DLD1 (cell line): ENCODE results near the gene WNT6.

Source experiments
- in situ Hi-C: cut with HindIII; loops from 2 replicates; pipeline ENCODE4 v1.10.0; 2017; ENCODE audit warnings: low sequenced_read_pairs

The WNT6 gene

DNA sequence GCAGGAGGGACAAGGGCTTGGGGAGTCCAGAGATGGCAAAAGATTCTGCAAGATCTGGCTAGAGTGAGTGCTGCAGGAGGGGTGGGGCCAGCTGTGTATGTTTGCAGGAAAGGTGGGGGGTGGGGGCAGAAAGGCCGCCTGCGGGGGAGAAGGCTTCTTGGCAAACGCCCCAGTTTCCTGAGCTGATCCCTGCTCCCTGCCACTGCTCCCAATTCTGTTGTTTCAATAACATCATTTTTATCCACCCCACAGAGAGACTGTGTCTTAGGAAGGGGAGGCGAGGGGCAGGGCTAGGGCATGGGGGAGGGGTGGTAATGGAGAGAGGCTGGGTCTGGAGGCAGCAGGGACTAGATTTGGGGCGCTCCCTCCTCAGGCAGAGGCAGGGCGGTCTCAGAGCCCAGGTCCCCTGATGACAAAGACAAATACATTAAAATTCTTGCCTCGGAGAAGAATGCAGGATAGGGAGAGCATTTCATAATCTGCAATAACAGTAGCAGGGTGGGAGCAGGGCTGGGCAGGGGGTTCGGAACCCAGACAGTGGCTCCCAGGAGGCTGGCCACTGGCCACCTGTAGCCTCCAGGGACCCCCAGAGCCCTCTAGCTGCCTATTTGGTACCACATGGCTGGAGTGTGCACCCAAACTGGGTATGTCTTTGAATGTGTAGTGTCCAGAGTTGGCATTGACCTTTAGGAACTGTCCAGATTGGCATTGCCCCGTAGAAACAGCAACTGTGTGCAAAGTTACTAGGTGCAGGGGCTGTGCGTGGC is 2.1 kb upstream of the WNT6 start:
- in situ Hi-C loops, result no loop called here

DNA sequence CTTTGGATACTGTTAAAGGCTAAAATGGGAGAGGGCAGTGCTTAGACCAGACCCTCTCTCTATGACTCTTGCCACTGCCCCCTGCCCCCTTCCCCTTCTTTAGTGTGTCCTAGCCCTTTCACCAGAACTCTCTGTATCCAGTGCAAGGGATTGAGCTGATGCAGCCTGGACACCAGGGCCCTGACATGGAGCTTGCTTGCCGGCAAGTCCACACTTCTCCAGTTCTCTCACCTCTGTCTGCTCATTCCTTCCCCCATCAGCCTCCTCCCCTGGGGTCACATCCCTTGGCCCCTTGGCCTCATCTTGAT is 1.5 kb upstream of the WNT6 start:
- in situ Hi-C loops, result no loop called here

DNA sequence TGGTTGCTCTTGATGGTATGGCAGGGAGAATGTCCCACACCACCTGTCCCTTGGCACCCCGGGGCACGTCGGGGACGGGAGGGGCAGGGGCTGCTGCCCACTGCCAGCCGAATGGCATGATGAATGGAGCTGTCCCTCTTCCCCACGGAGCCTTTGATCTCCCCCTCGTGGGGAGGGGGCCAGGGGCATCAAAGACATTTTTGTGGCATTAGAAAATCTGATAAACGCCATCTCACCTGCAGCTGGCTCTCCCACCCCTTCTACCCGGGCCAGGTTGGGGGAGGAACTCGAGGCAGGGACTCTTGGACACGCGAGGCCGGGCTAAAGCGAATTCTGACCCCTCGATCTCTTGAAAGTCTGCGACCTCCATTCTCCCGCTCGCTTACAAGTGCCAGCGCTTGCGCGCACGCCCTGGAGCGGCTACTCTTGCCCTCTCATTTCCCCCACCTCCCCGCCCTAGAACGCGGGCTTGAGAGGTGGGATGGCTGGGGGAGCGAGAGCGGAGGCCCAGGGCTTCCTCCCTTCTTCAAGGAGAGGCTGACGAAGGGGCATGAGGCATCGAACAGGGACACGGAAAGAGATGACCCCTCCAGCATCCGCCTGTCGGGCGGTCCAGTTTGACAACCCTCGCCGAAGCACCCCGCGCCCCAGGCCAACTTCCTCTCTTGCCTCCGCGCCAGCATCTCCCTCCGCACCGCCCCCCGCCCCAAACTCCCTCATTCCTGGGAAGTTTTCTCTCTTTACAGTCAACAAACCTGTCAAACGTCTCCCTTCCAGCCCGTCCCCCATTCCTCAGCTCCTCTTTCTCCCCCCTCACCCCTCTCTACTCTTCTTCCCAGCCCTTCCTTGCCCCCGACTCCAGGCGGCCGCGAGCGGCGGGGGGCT is 692 bp upstream of the WNT6 start:
- in situ Hi-C loops, result no loop called here

DNA sequence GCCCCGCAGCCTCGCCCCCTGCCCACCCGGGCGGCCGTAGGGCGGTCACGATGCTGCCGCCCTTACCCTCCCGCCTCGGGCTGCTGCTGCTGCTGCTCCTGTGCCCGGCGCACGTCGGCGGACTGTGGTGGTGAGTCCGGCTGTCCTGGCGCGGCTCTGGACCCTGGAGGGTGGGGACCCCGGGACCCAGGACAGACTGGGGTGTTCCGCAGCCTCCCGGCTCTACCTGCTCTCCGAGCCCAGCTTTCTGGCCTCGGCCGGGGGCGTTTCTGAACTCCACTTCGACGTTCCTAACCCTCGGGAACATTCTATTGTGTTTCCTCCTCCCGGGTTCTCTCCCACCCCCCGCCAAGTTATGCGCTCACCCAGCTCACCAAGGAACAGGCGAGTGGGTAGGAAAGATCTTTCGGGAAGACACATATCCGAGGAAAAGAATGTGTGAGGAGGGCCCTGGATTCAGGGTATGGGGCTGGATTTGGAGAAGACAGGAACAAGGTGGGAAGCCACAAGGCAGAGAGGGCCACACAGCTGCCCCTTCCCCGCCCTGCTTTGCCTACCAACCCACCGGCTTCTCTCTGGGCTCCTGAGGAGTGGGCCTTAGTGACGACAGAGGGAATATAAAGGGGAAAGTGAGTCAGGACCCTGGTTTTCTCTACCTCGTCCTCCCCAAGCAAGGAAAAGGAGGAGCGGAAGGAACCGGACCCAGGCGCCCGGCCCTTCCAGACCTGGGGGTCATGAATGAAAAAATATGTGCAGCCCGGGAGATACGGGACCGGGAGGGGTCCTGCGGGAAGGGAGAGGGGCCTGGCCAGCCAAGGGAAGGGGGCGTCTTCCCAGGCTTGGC is 605 bp downstream of the WNT6 start:
- in situ Hi-C loops, result no loop called here

DNA sequence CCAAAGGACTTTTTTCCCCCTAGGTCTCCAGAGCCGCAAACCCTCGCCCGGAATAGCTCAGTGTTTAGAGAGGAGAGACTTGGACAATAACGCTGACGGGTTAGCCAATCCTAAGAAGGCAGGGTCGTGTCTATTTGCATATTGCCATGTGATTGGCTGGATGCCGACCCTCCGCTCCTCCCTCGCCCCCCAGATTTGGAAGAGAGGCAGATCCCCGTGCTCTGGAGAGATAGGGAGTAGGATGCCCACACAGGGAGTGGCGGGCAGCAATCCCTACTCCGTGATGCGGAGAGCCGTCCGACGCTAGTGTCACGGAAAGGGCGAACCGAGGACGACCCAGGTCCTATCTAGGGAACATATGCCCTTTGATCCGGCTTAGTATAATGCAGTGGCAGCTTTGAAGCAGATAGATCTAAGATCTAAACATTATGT is 1.4 kb downstream of the WNT6 start:
- in situ Hi-C loops, result no loop called here

DNA sequence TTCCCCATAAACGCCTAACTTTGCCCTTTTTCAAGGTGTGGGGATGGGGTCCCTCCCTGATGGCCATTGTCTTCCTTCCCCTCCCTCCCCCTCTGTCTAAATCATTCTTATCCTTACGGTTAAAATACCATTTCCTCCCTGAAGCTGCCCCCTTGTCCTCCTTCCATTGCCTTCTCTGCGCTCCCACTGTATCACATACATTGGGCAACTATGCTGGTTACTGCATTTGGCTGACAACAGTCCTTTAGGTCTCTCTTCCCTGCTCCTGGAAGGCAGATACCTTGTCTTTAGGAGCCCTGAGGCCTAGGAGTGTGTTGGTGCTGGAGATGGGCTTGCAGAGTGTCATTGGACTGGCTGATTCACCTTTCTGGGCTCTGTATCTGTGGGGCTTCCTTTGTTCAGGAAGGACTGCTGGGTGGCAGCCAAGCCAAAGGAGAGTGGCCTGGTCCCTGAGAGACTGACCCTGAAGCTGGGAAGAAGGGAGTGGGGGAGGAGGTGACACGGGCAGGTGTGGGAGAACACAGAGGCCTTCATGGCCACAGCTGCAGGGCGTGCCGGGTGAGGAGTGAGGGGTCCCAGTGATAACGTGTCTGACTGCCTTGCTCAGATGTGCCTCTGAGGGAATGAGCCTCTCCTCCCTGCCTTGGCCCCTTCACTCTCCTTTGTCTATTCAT is 2.2 kb downstream of the WNT6 start:
- in situ Hi-C loops, result no loop called here

DNA sequence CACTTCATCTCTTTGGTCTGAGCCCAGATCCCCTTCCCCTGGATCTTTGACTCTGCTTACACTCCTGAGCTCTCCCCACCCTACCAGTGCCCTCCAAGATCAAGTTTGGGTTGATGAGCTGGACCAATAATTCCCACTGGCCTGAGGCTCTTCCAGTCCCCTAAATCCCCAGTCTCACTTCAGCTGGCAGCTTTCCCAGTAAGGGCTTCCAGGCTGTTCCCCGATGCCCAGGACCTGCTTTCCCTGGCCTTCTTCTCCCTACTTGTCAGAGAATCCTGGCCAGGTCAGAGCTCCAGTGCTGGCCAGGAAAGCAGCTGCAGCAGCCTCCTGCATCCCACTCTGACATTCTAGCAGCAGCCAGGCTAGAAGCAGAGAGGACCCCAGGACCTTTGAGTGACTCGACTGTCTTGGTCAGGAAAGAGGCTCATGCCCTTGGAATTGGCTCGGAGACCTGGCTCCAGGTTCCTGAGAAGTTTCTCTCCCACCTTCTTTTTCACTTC is 3.5 kb downstream of the WNT6 start:
- in situ Hi-C loops, result no loop called here

DNA sequence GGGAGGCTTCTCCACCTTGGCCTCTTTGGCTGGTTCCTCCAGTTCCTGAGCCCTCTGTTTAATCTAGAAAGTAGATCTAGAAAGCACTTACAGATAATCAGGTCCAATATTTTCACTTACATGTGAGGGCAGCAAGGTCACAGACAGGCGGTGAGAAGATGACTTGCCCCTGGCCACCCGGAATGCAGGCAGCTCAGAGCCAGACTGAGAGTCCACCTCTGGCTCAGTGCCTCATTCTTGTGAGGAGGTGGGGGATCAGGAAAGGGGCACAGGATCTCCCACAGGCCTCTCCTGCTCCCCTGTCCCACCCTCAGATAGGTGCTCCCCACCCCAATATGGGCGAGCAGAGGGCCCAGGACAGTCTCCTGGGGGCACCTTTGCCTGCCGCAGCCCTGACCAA is 5.8 kb downstream of the WNT6 start:
- in situ Hi-C loops, result no loop called here

DNA sequence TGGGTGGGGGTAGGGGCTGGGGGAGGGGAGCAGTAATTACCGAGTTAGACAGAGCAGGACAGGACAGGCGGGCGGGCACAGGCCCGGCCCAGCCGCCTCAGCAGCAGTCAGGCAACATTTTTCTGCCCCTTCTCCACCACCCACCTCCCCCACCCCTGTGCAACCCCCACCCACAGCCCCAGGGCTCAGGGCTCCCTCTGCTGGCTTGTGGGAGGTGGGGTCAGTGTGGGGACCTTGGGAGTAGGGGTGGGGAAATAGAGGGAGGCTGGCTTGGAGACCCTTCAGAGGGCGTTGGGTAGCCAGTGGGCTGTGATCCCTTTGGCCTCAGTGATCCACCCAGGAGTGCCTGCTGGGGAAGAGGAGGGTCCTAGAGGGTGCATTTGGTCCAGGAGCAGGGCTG is 6.4 kb downstream of the WNT6 start:
- in situ Hi-C loops, result no loop called here

DNA sequence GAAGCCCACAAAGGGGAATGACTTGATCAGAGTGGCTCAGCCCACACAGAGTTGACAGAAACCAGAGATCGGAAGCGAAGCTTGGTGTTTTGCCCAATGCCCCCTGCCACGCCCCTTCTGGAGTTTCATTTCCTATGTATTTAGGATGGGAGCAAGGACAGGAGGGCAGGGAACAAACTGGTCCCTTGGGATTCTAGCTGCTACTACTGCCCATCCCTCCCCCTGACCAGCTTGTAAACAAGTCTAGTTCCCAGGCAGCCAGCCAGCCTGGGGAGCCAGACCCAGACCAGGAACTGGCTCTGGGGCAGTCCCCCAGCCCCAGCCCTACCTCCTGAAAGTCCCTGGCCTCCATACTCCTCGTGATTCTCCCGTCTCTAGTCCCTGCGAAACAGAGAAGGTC is 8.3 kb downstream of the WNT6 start:
- in situ Hi-C loops, result no loop called here

DNA sequence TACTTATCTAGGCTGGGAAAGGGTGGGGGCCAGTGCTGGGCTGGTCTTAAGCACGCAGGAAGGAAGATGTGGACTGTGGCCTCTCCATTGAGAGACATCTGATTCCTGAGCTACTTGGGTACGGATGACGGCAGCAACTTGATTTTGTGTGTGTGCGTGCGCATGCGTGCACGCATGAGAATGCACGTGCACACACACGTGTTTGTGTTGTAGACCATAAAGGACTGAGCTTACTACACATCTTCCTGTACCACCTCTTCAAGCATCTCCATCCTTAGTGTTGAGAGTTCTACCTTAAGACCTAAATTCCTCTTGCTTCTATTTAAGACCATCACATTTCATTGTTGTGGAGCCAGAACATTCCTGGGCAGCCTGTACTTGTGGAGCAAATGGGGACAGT is 9.5 kb downstream of the WNT6 start:
- in situ Hi-C loops, result no loop called here

DNA sequence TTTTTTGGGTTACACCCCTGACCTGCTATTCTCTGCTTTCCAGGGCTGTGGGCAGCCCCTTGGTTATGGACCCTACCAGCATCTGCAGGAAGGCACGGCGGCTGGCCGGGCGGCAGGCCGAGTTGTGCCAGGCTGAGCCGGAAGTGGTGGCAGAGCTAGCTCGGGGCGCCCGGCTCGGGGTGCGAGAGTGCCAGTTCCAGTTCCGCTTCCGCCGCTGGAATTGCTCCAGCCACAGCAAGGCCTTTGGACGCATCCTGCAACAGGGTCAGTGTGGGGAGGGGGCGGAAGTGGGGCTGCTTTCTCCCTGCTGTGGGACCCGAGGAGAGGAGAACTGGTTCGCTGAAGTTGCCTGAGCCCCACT is 11.4 kb downstream of the WNT6 start:
- in situ Hi-C loops, result no loop called here

DNA sequence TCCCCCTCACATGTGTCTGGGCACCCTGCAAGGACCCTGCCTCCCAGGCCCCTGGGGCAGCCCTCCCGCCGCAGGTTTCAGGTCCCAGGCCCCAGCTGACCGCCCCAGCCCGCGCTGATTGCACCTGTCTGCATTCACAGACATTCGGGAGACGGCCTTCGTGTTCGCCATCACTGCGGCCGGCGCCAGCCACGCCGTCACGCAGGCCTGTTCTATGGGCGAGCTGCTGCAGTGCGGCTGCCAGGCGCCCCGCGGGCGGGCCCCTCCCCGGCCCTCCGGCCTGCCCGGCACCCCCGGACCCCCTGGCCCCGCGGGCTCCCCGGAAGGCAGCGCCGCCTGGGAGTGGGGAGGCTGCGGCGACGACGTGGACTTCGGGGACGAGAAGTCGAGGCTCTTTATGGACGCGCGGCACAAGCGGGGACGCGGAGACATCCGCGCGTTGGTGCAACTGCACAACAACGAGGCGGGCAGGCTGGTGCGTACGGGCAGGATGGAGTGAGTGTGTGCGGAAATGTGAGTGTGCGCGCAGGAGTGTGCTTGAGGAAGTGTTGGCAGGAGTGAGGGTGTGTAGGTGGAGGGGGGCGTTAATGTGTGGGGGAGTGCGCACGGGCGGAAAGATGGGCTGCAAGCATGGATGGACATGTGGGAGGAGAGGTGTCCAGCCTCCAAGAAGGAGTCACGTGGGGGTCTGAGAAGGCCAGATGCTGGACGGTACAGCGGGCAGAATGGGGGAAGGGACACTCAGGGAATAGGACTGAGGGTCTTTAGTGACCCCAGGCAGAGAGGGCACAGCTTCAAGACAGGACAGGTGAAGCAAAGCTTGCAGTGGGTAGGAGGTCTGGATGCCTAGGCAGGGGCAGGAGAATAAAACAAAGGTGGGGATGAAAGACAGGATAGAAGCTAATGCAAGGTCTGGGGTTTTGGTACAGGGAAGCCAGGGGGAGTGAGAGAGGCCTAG is 12.0 kb downstream of the WNT6 start:
- in situ Hi-C loops, result no loop called here

DNA sequence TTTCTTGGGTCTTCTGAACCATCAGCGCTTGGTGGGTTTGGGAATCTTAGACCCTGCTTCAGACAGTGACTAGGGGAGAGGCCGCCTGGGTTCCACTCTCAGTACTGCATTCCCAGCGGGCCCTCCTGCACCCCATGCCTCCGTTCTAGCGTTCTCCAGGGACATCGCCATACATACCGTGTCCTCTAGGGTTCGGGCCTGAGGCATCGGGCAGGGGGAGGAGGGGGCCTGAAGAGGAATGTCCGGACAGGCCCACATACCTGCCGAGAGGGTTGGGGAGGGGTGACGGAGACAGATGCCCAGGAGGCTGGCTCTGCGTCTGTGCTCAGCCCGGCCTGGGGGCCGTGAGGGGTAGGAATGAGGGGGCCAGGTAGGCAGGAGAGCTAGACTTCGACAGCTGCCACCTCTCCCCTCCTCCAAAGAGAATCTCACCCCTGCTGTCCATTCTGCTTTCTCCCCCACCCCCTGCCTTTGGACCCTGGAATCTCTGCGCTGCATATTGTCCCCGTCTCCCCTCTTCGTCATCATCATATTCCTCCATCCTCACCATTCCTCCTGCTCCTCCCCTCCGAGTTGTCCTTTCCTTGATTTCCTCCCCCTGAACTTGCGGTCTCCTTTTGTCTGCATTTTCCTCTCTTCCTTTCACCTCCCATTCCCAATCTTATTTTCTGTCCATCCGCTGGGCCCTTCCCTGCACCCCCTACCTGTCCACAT is 13.2 kb downstream of the WNT6 start:
- in situ Hi-C loops, result no loop called here

DNA sequence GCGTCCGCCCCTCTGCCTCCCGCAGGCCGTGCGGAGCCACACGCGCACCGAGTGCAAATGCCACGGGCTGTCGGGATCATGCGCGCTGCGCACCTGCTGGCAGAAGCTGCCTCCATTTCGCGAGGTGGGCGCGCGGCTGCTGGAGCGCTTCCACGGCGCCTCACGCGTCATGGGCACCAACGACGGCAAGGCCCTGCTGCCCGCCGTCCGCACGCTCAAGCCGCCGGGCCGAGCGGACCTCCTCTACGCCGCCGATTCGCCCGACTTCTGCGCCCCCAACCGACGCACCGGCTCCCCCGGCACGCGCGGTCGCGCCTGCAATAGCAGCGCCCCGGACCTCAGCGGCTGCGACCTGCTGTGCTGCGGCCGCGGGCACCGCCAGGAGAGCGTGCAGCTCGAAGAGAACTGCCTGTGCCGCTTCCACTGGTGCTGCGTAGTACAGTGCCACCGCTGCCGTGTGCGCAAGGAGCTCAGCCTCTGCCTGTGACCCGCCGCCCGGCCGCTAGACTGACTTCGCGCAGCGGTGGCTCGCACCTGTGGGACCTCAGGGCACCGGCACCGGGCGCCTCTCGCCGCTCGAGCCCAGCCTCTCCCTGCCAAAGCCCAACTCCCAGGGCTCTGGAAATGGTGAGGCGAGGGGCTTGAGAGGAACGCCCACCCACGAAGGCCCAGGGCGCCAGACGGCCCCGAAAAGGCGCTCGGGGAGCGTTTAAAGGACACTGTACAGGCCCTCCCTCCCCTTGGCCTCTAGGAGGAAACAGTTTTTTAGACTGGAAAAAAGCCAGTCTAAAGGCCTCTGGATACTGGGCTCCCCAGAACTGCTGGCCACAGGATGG is 14.0 kb downstream of the WNT6 start:
- in situ Hi-C loops, result no loop called here

DNA sequence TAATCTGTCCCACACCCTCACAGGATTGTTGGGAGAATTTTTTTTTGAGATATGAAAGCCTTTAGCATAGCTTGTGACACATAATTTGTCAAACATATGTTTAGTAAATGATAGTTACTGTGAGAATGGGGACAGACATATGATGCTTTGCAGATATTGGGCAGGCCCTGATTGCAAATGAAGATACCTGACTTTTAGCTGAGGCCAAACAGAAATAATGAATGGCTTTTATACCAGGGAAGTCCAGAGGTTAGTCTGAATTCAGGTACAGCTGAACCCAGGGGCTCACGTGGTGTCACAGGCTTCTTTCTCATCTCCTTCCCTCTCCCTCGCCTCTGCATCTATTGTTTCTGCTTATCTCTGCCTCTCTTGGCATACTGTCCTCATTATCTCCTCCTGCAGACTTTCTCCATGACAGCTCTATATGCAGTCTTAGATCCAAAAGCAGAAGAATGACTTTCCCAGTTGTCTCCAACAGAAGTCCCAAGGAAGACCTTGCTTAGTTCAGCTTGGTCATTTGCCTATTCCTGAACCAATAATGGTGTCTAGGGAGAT is 16.2 kb downstream of the WNT6 start:
- in situ Hi-C loops, result no loop called here

DNA sequence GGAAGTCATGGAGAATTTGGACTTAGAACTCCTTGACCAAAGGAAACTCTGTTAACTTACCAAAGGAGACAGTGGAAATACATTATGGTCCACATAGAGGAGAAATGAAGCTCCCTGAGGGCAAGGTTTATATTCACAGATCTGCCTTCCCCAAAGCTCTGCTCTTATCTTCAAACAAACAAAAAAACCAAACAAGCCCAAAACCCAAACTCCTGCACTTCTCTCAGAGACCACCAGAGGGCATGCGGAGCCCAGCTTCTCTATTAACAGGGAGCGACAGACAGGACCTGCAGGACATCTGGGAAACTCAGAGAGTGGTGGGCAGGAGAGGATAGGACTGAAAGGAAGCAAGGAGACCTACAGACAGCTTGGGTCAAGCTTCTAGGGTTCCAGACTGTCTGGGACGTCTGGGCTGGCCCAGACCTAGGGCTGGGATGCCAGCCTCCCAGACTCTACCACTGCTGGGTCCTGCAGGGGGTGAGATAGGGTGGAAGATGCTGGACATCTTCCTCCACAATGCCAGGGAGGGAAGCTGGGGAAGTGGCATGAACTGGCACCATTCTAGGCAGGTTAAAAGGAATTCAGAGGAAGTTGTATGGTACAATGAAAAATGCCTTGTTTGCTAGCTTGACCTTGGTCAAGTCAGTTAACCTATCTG is 17.1 kb downstream of the WNT6 start:
- in situ Hi-C loops, result no loop called here
